ENCODE results near the gene CD72.

Gene CD72, protein sequence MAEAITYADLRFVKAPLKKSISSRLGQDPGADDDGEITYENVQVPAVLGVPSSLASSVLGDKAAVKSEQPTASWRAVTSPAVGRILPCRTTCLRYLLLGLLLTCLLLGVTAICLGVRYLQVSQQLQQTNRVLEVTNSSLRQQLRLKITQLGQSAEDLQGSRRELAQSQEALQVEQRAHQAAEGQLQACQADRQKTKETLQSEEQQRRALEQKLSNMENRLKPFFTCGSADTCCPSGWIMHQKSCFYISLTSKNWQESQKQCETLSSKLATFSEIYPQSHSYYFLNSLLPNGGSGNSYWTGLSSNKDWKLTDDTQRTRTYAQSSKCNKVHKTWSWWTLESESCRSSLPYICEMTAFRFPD

GRCh38 chr9:35618325-35618727 is at the start of gene CD72:
TSS of gene CD72 (minus strand) at chr9:35618413. CDS start at chr9:35618303, 110 bp downstream.
- no peak for DNase-seq

GRCh38 chr9:35667939-35668338 is 49.7 kb upstream of the CD72 start:
- no peak for DNase-seq

DNA sequence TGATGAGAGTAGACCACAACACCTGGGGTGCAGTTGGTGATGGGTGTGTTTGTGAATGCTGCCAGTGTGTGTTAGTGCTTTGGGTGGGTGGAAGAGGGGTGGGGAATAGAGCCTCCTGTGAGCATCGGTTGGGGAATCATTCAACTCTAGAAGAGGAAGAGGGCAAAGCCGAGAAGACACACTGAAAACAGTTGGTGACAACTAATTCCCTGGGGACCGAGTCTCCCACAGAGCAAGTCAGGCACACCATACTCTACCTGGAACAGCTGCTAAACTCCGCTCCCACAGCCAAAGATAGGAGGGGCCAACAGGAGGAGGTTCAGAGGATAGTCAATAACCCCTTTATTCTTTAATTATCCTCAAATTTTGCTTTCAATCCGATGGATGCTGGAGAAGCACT is 48.3 kb upstream of the CD72 start:
- no peak for DNase-seq

DNA sequence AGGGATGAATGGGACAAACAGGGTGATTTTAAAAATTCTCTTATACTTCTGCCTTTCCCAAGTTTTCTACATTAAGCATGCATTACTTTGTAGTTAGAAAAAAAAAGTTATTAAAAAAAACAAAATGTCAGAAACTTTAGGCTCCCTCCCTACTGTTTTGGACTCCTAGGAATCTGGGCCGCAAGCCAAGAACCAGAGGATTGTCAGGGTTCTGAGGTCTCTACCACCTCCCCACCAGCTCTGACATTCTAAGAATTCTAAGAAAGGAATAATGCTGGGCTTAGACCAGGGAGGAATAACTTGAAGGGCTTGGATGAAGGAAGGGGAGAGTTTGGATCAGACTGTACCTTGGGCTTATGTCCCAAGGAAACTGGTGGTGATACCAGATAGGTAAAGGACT is 47.8 kb upstream of the CD72 start:
- DNase-seq = no peak

DNA sequence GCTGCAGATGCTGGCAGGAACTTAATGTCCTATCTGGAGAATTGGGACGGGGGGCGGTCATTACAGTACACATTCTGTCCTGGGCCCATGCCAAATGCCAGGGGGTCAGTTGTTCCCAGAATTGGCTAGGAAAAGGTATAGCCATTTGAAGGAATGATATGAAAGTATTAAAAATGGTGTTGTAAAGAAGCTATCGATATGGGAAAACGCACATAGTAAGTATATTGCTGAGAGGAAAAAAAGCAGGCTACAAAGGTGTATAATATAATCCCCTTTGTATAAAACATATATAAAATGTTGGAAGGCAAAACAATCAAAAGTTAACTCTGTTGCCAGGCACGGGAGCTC is 47.2 kb upstream of the CD72 start:
- DNase-seq = no peak

DNA sequence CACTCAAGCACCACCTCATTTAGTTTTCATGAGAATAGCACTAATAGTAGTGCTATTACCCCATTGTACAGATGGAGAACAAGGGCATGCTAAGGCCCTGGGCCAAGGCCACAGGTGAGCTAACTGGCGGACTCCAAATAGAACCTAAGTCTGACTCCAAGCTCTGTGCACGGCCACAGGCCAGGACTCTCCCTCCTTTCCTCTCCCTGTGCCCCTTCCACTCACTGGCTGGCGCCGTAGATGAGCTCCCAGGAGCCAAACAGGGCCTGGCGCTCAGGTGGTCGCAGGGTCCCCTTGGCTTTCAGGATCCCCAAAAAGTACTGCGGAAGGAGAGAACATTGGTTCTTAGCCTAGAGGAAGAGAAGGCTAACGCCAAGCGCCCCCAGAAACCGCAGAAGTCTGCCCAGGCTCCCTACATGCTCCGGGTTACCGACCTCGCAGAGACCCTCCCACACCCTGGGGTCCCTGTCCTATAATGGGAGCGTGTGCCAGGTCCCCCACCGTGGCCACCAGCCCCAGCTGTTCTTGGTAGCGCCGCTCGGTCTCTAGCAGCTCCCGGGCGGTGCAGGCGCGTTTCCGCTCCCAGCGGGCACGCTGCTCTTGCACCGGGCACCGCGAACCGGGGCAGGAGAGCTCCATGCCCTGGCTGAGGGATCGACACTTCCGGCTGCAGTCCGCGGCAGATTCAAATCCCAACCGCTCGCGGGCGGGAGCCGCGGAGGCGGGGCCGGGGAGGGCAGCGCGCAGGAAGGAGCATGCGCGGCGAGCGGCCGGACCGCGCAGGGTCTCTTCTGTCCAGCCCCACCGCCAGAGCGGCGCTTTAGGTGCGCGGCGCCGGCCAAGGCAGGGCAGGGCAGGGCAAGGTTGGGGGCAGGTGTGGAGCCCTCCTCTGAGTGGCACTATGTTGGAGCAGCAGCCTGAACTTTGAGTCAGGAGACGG is 46.6 kb upstream of the CD72 start, which contains the start of gene ARHGEF39:
Gene ARHGEF39, minus strand, starts transcription at position 665 of the 940 bp plus-strand sequence. Its CDS starts 26 bp downstream, at position 639.
- peak; percentile 94 for DNase-seq

- no peak for DNase-seq
These were observed 44.2 kb upstream of the CD72 start for GRCh38 chr9:35662437-35662836.

DNA sequence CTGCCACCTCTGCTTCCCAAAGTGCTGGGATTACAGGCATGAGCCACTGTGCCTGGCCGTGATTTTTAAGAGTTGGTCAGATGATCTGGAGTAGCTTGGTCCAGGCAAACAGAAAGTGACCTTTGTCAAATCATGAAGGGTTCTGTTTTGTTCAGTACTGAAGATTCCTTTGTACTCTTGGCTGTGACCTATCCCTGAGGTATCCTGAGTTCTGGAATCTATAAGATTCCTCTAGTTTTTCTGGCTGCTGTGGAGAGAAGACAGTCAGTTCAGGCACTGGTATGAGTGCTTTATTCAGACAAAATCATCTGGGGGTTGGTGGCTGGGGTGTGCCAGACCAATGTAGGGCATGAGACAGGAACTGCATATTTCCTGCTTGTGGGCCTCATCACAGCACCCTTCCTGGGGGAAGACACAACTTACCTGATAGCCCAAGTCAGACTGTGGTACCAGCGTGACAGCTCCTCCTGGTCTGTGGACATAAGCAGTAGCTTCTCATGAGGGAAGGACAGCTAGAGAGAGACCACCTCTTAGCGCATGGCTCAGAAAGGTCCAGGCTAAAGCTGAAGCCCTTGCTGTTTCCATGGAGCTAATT is 43.6 kb upstream of the CD72 start:
- DNase-seq = no peak

GRCh38 chr9:35660966-35661415 is 42.8 kb upstream of the CD72 start:
- no peak for DNase-seq

GRCh38 chr9:35659340-35659739 is 41.1 kb upstream of the CD72 start:
- no peak for DNase-seq

- DNase-seq = no peak
These were observed 40.7 kb upstream of the CD72 start for GRCh38 chr9:35658968-35659220.

- peak; percentile 94 for DNase-seq
These were observed 40.1 kb upstream of the CD72 start, which contains the start of gene CCDC107 for GRCh38 chr9:35658137-35658967. TSS of gene CCDC107 (plus strand) at chr9:35658292. CDS start at chr9:35658380, 88 bp downstream.

GRCh38 chr9:35657546-35658136 is 39.4 kb upstream of the CD72 start, which contains the start of gene RMRP:
TSS of gene RMRP (minus strand) at chr9:35658019.
- peak; percentile 99 for DNase-seq

DNA sequence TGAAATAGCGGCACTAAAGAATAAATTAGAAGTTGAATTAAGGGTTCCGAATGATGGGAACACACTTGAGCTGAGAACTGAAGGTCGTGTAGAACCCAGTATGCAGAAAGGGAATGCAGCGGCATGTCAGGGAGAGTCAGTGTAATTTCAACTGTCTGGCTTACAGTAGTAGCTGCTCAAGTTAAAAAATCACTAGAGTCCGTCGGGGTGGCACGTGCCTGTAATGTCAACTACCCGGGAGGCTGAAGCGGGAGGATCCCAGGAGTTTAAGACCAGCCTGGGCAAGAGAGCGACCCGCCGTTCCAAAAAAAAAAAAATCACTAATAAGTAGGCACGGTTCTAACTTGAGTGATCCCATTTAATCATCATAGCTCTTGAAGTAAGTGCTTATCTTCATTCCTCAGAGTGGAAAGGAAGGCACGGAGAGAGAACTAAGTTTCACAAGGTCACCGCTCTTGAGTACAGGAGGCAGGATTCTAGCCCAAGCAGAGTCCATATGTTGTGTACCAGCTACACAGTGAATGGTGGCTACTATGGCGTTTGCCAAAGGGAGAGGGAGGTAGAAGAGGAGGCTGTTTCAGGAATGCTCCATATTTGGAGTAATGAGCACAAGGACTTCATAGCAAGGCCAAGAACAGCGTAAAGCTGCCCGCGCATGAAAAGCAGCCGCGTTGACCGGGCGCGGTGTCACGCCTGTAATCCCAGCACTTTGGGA is 38.8 kb upstream of the CD72 start:
- DNase-seq = no peak

DNA sequence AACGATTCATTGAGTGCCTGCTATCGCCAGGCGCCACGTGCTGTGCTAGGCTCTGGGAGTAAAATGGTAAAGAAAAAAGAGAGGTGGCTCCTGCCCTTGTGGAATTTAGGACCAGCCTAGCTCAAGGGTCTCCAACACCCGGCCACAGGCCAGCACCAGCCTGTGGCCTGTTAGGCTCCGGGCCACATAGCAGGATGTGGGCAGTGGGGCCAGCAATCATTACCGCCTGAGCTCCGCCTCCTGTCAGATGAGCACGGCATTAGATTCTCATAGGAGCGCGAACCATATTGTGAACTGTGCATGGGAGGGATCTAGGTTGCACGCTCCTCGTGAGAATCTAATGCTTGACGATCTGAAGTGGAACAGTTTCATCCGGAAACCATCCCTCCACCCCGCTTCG is 38.1 kb upstream of the CD72 start:
- DNase-seq = no peak

- DNase-seq = peak; percentile 7
These were observed 35.4 kb upstream of the CD72 start for GRCh38 chr9:35653611-35654010.

GRCh38 chr9:35652829-35653209 is 34.6 kb upstream of the CD72 start:
- DNase-seq = peak; percentile 14

- DNase-seq = peak; percentile 77
These were observed 34.0 kb upstream of the CD72 start for GRCh38 chr9:35651956-35652828.

- no peak for DNase-seq
These were observed 32.3 kb upstream of the CD72 start, which contains the start of gene SIT1 for GRCh38 chr9:35650341-35651158. TSS of gene SIT1 (minus strand) at chr9:35650931. CDS start at chr9:35650853, 78 bp downstream.

Measured in islet precursor cell (in vitro differentiated cells).